T-helper 2 cell treated with Interferon-gamma antibody and Interleukin-4, amounts not matched to agents 5 μg/mL and 100 μg/mL, for 36 hours (primary cell): Measurements from ENCODE around the gene MYO7A.

Source experiments
- DNase-seq: peaks from one replicate; pipeline ENCODE4 v3.0.0; 2021; ENCODE audit warnings: low spot score
- H3K27ac Mint-ChIP-seq: one replicate; pipeline ENCODE4 v1.8.0; 2021; ENCODE audit warnings: mild to moderate bottlenecking, mixed read lengths
- H3K27me3 Mint-ChIP-seq: one replicate; pipeline ENCODE4 v1.8.0; 2021; ENCODE audit warnings: low read depth, mixed read lengths
- H3K36me3 Mint-ChIP-seq: one replicate; pipeline ENCODE4 v1.8.0; 2021; ENCODE audit warnings: low read depth, mixed read lengths
- H3K4me1 Mint-ChIP-seq: one replicate; pipeline ENCODE4 v1.8.0; 2021; ENCODE audit warnings: low read depth, mixed read lengths
- H3K4me3 Mint-ChIP-seq: one replicate; pipeline ENCODE4 v1.8.0; 2022; ENCODE audit warnings: mild to moderate bottlenecking, moderate library complexity, mixed read lengths
- H3K9me3 Mint-ChIP-seq: one replicate; pipeline ENCODE4 v1.8.0; 2021; ENCODE audit warnings: mixed read lengths

The MYO7A gene

GRCh38 chr11:77230878-77231605, 103.0 kb downstream of the MYO7A start:
- no peaks in the 10 kb centered on the region for H3K4me1 Mint-ChIP-seq
- H3K9me3 Mint-ChIP-seq = no peaks in the 10 kb centered on the region
- H3K27me3 Mint-ChIP-seq = peaks cover 18% of the 10 kb centered on the region
- no peaks in the 10 kb centered on the region for H3K36me3 Mint-ChIP-seq
- no peak for DNase-seq
- H3K27ac Mint-ChIP-seq = no peak overlapping the region
- H3K4me3 Mint-ChIP-seq = no peak overlapping the region

- Mint-ChIP-seq H3K36me3 (no peaks in the 10 kb centered on the region), H3K27me3 (peaks cover 18% of the 10 kb centered on the region), H3K4me3 (no peak overlapping the region), H3K27ac (no peak overlapping the region), H3K4me1 (no peaks in the 10 kb centered on the region), H3K9me3 (no peaks in the 10 kb centered on the region)
- DNase-seq = no peak
Observed at GRCh38 chr11:77231800-77232199, 103.8 kb downstream of the MYO7A start.

DNA sequence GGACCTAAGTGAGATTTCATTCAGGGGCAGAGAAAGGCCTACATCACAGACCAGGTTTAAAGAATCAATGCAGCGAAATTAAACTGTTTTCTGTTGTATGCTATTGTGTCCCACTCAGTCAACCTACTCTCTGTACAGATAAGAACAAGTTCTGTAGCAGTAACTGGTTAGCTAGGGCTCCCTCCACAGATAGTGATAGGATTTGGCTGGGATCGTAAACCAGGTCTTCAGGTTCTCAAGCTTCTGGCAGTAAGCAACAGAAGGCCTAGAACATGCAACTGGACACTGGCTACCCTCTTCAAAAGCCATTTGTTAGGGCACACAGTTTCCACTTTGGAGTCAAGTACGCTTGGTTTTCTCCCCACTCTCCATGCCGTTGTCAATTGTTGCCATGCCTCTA, 104.2 kb downstream of the MYO7A start:
- Mint-ChIP-seq H3K27ac (no peak overlapping the region), H3K36me3 (no peaks in the 10 kb centered on the region), H3K27me3 (peaks cover 18% of the 10 kb centered on the region), H3K9me3 (no peaks in the 10 kb centered on the region), H3K4me1 (no peaks in the 10 kb centered on the region), H3K4me3 (no peak overlapping the region)
- no peak for DNase-seq

GRCh38 chr11:77233011-77233410, 105.0 kb downstream of the MYO7A start:
- Mint-ChIP-seq H3K27me3 (peaks cover 19% of the 10 kb centered on the region), H3K4me1 (no peaks in the 10 kb centered on the region), H3K27ac (no peak overlapping the region), H3K4me3 (no peak overlapping the region), H3K36me3 (no peaks in the 10 kb centered on the region), H3K9me3 (no peaks in the 10 kb centered on the region)
- no peak for DNase-seq

- H3K9me3 Mint-ChIP-seq = no peaks in the 10 kb centered on the region
- H3K4me3 Mint-ChIP-seq = no peak overlapping the region
- no peaks in the 10 kb centered on the region for H3K4me1 Mint-ChIP-seq
- H3K27me3 Mint-ChIP-seq = peaks cover 16% of the 10 kb centered on the region
- no peak overlapping the region for H3K27ac Mint-ChIP-seq
- no peaks in the 10 kb centered on the region for H3K36me3 Mint-ChIP-seq
- no peak for DNase-seq
Observed at GRCh38 chr11:77236901-77237300, 108.9 kb downstream of the MYO7A start.

DNA sequence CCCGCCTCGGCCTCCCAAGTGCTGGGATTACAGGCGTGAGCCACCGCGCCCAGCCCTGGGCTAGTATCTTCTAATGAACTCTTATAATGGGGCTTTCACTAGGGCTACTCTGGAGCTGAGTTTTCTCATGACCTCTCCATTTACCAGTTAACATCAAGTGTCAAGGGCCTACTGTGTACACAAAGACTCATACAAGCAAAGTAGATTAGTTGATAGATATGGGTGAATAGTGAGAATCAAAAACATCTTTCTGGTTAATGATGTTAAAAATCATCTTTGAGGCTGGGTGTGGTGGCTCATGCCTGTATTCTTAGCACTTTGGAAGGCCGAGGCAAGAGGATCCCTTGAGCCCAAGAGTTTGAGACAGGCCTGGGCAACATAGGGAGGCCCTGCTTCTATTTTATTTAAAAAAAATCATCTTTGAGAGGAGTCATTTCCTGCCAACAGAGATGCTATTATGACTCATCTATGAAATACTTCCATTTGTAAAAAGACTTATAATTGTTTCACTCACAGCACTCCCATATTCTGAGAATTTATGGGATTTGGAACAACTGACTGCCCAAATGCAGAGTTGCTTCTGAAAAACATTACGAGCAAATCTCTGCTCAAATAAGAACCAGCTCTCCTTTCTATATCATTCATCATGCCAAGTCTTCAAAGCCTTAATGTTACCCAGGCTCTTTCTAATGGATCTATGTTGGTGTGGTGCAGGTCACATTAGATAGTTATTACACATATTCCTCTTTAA, 116.4 kb downstream of the MYO7A start:
- no peaks in the 10 kb centered on the region for H3K9me3 Mint-ChIP-seq
- no peaks in the 10 kb centered on the region for H3K36me3 Mint-ChIP-seq
- no peak for DNase-seq
- no peak overlapping the region for H3K4me3 Mint-ChIP-seq
- H3K27ac Mint-ChIP-seq = no peak overlapping the region
- no peaks in the 10 kb centered on the region for H3K27me3 Mint-ChIP-seq
- H3K4me1 Mint-ChIP-seq = peaks cover 8% of the 10 kb centered on the region

- Mint-ChIP-seq H3K27ac (no peak overlapping the region), H3K4me1 (peaks cover 6% of the 10 kb centered on the region), H3K36me3 (no peaks in the 10 kb centered on the region), H3K9me3 (peaks cover 16% of the 10 kb centered on the region), H3K27me3 (no peaks in the 10 kb centered on the region), H3K4me3 (no peak overlapping the region)
- no peak for DNase-seq
Observed at GRCh38 chr11:77249427-77249826, 121.4 kb downstream of the MYO7A start.

DNA sequence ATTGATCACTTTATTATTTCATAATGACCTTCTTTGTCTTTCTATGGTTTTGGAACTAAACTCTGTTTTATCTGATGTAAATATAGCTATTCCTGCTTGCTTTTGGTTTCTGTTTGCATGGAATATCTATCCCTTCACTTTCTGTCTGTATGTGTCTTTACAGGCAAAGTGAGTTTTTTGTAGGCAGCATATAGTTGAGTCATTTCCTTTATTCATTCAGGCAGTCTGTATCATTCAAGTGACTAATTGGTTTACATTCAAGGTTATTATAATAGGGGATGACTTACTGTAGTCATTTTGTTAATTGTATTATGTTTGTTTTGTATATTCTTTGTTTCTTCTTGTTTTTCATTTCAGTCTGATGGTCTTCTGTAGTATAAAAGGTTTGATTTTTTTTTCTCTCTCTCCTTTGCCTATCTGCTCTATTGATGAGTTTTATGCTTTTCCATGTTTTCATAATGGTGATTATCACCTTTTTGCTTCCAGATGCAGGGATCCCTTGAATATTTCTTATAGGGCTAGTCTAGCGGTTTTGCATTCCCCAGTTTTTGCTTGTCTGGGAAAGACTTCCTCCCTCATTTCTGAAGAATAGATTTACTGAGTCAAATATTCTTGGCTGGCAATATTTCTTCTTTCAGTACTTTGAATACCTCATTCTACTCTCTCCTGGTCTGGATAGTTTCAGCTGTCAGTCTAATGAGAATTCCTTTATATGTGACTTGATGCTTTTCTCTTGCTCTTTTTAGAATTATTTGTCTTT, 123.0 kb downstream of the MYO7A start:
- Mint-ChIP-seq H3K4me1 (peaks cover 1% of the 10 kb centered on the region), H3K9me3 (peaks cover 16% of the 10 kb centered on the region), H3K27ac (no peak overlapping the region), H3K27me3 (no peaks in the 10 kb centered on the region), H3K36me3 (no peaks in the 10 kb centered on the region), H3K4me3 (no peak overlapping the region)
- DNase-seq = no peak

GRCh38 chr11:77252555-77253270, 124.7 kb downstream of the MYO7A start:
- peaks cover 16% of the 10 kb centered on the region for H3K9me3 Mint-ChIP-seq

GRCh38 chr11:77253690-77254089, 125.6 kb downstream of the MYO7A start:
- H3K4me3 Mint-ChIP-seq = no peak overlapping the region
- peaks cover 10% of the 10 kb centered on the region for H3K27me3 Mint-ChIP-seq

More at GRCh38 chr11:77252555-77253270, 124.7 kb downstream of the MYO7A start:
- H3K4me3 Mint-ChIP-seq = no peak overlapping the region
- H3K27ac Mint-ChIP-seq = no peak overlapping the region
- peaks cover 6% of the 10 kb centered on the region for H3K27me3 Mint-ChIP-seq
- no peak for DNase-seq
- no peaks in the 10 kb centered on the region for H3K36me3 Mint-ChIP-seq
- H3K4me1 Mint-ChIP-seq = peaks cover 1% of the 10 kb centered on the region

DNA sequence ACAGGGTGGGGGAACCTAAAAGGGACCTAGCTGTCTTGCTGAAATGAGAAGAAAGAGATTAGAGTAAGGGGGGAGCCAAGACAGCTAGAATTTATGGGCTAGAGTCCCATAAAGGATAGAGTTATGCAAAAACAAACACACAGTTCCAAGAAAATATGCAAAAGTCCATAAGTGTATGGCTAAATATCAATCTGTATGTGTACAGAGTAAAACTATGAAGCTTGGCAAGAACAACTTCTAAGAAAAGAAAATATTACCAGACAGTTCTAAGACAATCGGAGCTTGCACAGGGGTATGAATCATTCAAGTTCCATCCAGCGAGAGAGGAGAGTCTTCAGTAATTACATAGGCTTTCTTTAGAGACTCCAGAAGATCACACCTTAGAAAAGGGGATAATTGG, 131.6 kb downstream of the MYO7A start:
- H3K4me3 Mint-ChIP-seq = no peak overlapping the region
- peaks cover 4% of the 10 kb centered on the region for H3K9me3 Mint-ChIP-seq
- H3K36me3 Mint-ChIP-seq = no peaks in the 10 kb centered on the region
- no peak overlapping the region for H3K27ac Mint-ChIP-seq
- DNase-seq = no peak
- H3K4me1 Mint-ChIP-seq = no peaks in the 10 kb centered on the region
- H3K27me3 Mint-ChIP-seq = peaks cover 32% of the 10 kb centered on the region

More at GRCh38 chr11:77253690-77254089, 125.6 kb downstream of the MYO7A start:
- DNase-seq = no peak
- no peaks in the 10 kb centered on the region for H3K36me3 Mint-ChIP-seq
- H3K4me1 Mint-ChIP-seq = peaks cover 1% of the 10 kb centered on the region
- H3K27ac Mint-ChIP-seq = no peak overlapping the region
- H3K9me3 Mint-ChIP-seq = peaks cover 16% of the 10 kb centered on the region

DNA sequence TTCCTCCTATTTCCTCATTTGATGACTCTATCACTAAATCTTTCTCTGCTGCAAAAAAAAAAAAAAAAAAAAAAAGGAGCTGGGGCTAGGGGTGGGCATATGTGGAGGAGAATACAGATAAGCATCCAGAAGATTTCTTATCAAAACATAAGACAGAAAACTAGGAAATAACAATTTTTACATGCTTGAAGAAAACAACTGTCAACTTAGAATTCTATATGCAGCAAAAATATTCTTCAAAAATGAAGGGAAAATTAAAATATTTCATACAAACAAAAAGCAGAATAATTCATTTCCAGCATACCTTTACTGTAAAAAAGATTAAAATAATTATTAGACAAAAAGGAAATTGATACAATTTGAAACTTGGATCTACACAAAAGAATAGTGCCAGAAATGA, 134.8 kb downstream of the MYO7A start:
- Mint-ChIP-seq H3K4me3 (no peak overlapping the region), H3K27me3 (peaks cover 29% of the 10 kb centered on the region), H3K9me3 (peaks cover 4% of the 10 kb centered on the region), H3K4me1 (no peaks in the 10 kb centered on the region), H3K27ac (no peak overlapping the region), H3K36me3 (no peaks in the 10 kb centered on the region)
- no peak for DNase-seq
